Measurements from ENCODE around the gene MYH10. TPM values are rescaled to one million over a fixed set of nuclear protein-coding genes. Genes with fewer than 3 reads are reported as not detected.

Gene MYH10
- total RNA-seq, 1 experiment from 2014 or later: 251 TPM

DNA sequence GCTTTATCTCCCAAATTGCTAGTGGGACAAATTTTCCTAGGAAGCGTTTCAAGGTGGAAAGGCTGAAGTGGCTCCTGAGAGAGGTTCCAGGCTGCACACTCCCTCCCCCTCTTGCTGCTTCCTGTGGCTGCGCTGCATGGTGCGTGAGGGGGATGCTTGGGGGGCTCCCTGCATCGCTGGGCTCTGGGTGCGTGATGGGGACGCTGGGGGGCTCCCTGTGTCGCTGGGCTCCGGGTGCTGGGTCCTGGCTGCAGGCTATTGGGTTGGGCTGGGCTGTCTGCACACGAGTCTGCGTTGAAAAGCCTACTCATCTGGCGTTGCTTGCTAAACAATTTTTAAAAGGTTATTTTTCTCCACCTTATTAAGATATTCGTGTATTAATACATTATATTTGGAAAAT lies 164.8 kb downstream of the MYH10 start:
- Histone ChIP-seq H3K27me3 (ENCODE audit: insufficient read depth, low read length) (no peaks in the 10 kb centered on the region), H2AK5ac (ENCODE audit: insufficient read length, low read length) (no peak overlapping the region), H3K79me2 (ENCODE audit: insufficient read depth, low read length) (no peaks in the 10 kb centered on the region), H4K20me1 (ENCODE audit: control insufficient read depth, insufficient read depth, insufficient read length) (no peaks in the 10 kb centered on the region), H3K9me3 (ENCODE audit: control insufficient read depth, low read depth, low read length) (no peaks in the 10 kb centered on the region), H2BK120ac (ENCODE audit: low read depth, low read length, poor library complexity, severe bottlenecking) (no peak overlapping the region), H2BK15ac (ENCODE audit: low read depth, low read length) (no peak overlapping the region), H3K9ac (ENCODE audit: extremely low read depth, insufficient read length, low read length) (no peak overlapping the region), H3K4me2 (ENCODE audit: insufficient read depth, insufficient read length, low read length) (no peak overlapping the region), H3K56ac (ENCODE audit: insufficient read length, low read depth, low read length) (no peak overlapping the region), H3K14ac (ENCODE audit: insufficient read depth, low read length) (no peak overlapping the region; the same call in 1 of the 2 replicates), H3K23me2 (ENCODE audit: insufficient read length, low read depth, low read length, poor library complexity, severe bottlenecking) (no peaks in the 10 kb centered on the region), H2BK20ac (ENCODE audit: low read depth, low read length, poor library complexity, severe bottlenecking) (no peak overlapping the region), H4K5ac (ENCODE audit: insufficient read length, low read depth, low read length) (no peak overlapping the region), H3K4me1 (ENCODE audit: insufficient read depth, low read length) (no peaks in the 10 kb centered on the region), H2AFZ (ENCODE audit: low read length) (no peak overlapping the region), H3K23ac (ENCODE audit: insufficient read length, low read depth, low read length) (no peak overlapping the region), H2BK12ac (ENCODE audit: insufficient read length, low read depth, low read length) (no peak overlapping the region), H4K8ac (replicated peaks; ENCODE audit: insufficient read length, low read depth, low read length) (no peak overlapping the region), H4K91ac (ENCODE audit: insufficient read length, low read depth, low read length) (no peak overlapping the region), H3K79me1 (ENCODE audit: insufficient read depth, low read depth, low read length, poor library complexity, severe bottlenecking) (no peaks in the 10 kb centered on the region), H2BK5ac (ENCODE audit: insufficient read length, low read length) (no peak overlapping the region), H3T11ph (ENCODE audit: low read length) (no peak overlapping the region), H3K27ac (ENCODE audit: insufficient read length, low read depth, low read length) (no peak overlapping the region), H3K18ac (ENCODE audit: insufficient read length, low read depth, low read length) (no peak overlapping the region), H3K4ac (ENCODE audit: low read depth, low read length) (no peak overlapping the region)
- H3K36me3 Mint-ChIP-seq (ENCODE audit: insufficient read depth in 1 of 3, low read depth in 3 of 3): peaks cover 2 to 44% (median 27%) of the 10 kb centered on the region in 3 experiments; a peak in 6 of 7 replicates
- no CpG with 5 or more reads among the region's 12 CpGs for WGBS (ENCODE audit: extremely low coverage, insufficient read length, low lambda C conversion rate)
- peak overlapping the region in 2 of 3 experiments; percentile 31 to 37; a peak in 4 of 7 replicates for H3K27ac Mint-ChIP-seq
- no peak overlapping the region for H3K4me3 Mint-ChIP-seq
- peaks cover 5 to 8% of the 10 kb centered on the region in 2 experiments; a peak in 3 of 4 replicates for H3K4me1 Mint-ChIP-seq
- no peaks in the 10 kb centered on the region for H3K9me3 Mint-ChIP-seq
- DNase-seq: no peak
- H3K27me3 Mint-ChIP-seq (ENCODE audit: low read depth): no peaks in the 10 kb centered on the region
- TF ChIP-seq CTCF (conservative IDR thresholded peaks at IDR 0.05): no peak
